NCI-H2107 (cell line): Measurements from ENCODE around the gene SRP68.
"Not testable (repeated sequence)": the region's sequence is repeated elsewhere in the genome, so short reads cannot be mapped to it uniquely, and the experiment has no call there.

Experiments used
- DNase-seq: peaks from one replicate; lab custom pipeline; 2025; lab: John Stamatoyannopoulos, UW

The SRP68 gene

DNA sequence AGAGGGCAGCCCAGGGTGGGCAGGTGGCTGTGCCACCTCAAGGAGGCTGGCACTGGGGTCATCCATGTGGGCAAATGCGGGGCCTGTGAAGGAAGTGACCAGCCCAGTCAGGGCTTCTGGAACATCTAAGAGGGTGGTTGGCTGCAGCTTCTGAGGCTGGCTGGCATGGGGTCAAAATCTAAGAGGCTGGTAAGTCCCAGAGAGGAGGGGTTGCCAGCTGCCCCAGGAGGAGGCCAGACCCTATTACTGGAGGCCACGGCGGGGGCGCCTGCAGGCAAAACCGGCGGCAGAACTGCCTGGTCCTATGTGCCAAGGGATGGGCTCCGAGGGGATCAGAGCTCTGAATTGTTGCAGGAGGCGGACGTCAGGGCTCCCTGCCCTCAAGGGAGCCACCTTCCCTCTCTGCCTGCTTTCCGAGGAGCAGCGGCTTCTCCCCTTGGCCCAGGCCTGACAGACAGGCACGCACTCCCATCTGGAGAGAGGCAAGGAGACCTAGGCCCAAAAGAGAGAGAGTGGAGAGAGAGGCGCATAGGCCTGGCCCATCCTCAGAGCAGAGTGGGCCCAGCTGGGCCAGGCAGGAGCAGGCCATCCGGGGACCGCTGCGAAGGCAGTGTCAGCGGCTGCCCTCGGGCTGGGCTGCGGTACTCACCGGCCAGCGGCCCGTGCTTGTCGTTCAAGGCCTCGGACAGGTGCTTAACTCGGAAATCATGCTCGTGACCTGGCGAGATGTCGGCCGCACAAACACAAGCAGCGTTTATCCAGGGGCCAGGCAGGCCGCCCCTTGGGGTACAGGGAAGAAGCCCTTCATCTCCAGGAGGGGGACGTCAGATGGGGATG is 17.6 kb upstream of the SRP68 start:
- no peak for DNase-seq

DNA sequence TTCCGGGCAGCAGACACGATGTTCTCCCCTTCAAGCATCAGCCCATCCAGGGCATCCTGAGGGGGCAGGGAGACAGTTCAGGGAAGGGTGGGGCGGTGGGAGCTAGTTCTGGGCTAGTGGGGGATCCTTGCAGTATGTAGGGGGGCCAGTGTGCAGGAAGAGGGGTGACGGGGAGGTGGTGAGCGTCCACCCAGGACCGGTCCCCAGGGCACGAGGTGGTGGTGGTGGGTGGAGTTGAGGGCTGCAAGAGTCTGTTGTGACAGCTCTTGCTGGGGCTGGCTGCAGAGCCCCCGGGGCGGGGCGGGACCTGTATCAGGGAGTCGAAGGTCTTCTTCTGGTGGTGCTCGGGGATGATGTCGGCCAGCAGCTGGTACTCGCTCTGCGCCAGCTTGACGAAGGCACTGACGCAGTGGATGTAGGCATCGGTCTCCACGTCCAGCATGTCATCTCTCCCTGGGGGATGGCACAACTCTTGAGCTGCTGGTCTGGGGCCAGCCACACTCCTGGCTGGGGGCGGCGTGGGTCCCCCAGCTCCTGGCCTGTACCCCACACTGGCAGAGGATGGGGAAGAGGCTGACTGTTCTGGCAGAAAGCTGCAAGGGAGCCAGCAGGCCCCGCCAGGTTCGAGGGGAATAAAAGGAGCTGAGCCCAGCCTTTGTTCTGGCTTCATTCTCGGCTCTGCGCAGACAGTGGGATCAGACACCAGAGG is 16.7 kb upstream of the SRP68 start:
- DNase-seq = no peak

DNA sequence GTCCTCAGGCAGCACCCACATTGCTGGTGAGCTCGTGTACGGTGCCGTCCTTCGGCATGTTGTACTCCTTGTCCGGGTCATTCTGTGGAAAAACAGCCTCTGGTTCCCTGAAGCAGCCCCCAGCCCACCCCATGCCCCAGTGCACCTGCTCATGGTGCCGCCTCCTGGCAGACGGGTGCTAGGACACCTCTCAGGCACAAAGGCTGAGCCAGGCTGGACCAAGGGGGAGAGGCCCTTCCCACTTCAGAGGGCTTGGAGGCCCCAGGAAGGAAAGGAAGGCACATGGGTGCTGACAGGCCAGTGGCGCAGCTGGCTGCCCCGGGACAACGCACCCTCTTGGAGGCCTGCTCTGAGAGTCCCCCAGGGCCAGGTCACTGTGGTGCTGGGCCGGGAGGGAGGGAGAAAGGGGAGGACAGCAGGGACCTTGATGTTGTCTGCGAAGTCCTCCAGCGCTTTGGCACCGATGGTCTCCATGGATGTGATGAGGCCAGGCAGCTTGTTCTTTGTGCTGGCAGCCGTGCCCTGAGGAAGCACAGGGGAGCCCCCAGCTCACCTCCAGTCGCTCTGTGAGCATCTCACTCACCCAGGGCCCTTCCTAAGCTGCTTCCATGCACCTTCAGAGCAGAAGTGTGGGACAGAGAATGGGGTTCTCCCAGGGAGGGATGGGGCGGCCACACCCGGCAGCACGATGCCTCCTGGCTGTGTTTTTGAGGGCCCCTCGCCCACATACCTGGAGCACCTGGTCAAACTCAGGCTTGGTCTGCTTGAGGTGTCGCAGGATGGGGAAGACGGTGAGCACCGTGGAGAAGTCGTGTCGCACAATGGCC is 15.9 kb upstream of the SRP68 start:
- no peak for DNase-seq

DNA sequence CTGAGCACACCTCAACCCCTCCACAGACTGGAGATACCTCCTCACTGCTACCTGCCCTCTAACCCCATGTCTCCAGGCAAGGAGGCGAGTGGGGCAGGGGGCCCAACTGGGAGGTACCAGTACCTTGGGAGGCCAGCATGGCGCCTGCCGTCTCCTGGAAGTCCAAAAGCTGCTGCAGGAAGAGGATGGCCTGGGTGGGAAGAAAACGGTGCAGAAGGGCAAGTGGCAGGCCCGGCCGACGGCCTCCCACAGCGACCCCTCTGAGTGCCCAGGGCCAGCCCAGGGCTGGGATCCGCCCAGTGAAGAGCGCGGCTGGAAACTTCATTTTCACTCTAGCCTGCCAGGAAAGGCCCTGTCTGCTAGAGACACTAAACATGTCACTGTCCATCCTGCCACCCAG is 15.2 kb upstream of the SRP68 start:
- DNase-seq = no peak

DNA sequence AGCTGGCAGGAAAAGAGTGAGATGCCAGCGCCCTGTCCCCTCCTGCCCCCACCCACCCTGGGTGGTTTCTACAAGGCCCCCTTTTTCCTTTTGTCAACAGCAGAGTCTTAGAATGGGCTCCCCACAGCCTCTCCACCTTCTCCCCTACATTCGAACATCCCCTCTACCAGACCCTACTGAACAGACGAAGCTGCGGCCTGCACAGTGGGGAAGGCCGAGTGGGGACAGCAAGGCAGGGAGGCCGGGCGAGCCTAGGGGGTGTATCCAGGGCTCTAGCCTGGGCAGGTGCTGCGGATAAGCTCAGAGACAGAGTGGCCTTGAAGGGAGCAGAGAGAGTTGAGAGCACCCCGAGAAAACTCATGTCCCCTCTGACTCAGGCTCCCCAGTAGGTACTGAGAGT is 14.1 kb upstream of the SRP68 start:
- DNase-seq = no peak

DNA sequence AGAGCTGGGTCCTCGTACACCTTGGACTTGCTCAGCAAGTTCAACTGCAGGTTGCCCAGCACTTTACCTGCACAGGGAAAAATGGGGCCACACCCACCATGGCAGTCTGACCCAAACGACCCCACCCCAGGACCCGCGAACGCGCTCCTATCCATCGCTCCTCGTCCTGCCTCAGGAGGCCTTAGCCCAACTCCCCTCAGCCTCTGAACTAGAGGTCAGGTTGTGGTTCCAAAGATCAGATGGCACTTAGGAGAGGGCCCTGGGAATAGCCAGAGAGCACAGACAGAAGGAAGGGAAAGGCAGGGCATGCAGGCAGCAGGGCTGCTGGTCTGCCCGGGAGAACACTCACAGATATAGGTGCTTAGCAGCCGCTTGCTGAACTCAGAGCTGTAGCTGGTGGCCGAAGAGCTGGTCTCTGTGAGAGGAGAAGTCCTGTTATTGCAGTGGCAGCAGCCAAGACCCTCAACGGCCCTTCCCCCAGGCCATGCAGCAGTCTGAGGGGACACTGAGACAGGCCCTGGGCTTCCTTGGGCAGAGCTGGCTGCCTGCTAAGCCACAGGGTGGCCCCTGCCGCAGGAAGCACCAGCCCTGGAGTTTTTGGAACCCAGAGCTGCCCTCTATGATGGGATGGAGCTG is 13.5 kb upstream of the SRP68 start:
- DNase-seq = no peak

DNA sequence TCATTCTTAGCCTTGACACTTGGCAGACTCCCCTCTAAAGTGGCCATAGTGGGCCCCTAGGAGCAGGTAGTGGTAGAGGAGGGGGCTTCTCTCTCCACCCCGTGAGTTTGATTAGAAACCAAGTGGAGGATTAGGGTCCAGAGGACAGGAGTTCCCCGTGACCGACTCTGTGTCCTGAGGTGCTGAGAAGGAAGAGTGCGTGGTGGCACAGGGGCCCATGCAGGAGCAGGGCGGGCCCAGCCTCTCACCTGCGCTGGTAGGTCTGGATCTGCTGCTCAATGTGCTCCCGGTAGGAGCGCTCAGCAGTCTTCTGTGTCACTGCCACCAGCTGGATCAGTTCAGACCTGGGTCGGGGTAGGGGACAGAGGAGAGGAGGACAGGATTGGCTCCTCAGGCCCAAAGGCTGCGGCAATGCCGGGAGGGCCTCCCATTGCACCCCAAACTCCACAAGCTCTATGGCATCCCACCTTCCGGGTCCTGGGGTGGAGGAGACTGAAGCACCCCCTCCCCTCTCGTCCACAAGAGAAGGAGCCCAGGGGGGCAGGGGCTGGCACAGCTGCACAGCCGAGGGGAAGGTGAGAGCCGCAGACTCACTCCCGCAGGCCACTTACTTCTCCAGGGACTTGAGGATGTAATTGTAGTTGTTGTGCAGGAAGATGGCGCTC is 12.9 kb upstream of the SRP68 start:
- no peak for DNase-seq

DNA sequence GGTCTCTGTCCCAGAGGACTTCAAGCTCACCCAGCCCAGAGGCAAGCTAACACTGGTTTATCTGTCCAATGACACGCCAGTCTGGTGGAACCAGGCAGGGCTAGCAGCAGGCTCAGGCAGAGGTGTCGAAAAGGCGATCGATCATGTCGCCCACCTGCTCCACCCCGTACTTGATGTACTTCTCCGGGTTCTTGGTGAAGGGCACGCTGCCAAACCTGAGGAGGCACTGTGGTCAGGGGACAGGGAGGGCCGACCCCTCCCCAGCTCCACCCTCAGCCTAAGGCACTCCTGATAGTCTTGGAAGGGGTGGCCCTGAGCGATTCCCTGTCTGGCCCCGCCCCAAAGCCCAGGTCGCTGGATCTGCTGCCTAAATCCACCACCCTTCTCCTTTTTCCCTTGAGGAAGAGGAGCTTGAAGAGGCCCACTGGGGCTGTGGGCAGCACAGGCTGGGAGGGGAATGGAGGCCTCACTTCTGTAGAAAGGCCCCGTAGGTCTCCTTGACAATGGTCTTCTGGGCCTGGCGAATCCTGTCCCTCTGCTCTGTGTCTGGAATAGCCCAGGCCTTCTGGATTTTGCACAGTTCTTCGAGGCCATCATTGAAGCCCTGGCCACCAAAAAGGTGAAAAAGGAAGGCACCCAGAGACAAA is 11.3 kb upstream of the SRP68 start:
- DNase-seq = no peak

DNA sequence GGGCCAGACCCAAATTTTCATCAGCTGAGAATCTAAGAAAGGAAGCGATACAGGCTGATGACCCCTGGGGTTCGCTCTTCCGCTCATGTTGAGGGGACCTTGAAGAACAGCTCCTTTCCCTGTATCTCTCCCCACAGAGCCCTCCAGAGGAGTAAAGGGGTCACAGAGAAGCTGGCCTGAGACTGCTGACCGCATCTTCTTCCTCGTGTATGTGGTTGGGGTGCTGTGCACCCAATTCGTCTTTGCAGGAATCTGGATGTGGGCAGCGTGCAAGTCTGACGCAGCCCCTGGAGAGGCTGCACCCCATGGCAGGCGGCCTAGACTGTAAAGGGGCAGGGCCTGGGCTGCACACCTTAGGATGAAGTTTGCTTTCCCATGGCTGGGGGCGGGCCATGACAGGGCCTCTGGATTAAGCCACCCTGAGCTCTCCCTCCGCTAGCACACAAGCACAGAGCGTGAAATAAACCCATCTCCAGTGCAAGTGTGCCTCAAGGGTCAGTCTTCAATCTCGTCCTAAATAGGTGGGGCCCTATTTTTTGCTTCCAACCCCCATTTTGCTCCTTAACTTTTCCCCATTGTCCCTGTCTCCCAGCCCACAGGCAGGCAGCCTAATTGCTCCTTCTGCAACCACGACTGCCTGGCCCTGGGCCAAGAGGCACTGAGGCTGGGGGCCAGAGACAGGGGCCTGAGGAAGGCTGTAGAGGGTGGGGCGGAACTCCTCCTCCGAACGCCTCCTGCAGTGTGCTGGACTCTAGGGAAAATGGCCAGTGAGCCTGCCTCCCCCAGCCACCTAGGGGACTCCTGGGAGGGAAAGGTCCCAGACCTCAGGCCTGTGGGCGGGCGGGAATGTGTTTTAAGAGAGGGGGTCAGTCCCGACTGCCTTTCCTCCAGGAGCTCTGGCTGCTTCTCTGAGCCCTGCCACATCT is 10.3 kb upstream of the SRP68 start:
- DNase-seq = no peak

DNA sequence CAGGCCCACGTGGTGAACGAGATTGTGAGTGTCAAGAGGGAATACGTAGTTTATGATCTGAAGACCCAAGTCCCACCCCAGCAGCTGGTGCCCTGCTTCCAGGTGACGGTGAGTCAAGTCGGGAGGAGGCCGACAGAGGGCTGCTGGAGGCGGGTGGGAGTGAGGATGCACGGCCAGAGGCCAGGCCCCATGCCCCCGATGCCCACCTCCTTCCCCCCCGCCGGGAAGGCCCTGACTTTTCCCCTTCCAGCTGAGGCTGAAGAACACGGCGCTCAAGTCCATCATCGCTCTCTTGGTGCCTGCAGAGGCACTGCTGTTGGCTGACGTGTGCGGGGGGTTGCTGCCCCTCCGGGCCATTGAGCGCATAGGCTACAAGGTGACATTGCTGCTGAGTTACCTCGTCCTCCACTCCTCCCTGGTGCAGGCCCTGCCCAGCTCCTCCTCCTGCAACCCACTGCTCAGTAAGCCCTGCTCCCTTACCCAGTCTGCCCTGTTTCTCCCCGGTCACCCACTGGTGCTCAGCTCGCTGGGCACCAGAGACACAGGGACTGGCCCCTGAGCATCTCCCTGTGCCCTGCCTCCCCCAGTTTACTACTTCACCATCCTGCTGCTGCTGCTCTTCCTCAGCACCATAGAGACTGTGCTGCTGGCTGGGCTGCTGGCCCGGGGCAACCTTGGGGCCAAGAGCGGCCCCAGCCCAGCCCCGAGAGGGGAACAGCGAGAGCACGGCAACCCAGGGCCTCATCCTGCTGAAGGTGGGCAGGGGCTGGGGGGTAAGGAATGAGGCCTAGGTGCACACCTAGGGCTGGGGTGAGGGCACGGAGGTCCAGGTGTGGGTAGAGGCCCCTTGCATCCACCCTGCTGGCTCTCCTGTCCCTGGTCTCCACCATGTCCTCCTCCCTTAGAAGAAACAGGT is 9.2 kb upstream of the SRP68 start:
- DNase-seq = no peak

DNA sequence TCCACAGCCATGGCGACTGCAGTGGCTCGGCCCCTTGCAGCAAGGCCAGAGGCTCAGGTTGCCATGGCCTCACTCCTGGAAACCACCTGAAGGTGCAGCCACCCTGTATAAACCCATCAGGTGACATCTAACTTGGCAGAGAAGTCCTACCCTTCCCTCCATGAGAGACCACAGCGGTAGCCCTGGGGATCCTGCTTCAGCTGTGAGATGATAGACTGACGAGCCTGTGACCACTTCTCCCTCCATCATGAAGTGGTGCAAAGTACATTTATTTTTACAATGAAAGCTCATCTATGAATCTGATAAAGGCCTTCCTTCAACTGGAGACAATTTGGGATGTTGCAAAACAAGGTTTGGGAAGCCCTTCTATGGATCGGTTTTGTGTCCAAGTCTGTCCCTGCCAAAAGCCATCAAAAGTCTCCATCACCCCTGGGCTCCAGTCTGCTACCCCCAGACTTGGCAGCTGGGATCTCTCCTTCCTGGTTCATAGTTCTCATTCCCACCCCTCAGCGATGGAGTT is 8.5 kb upstream of the SRP68 start:
- no peak for DNase-seq

DNA sequence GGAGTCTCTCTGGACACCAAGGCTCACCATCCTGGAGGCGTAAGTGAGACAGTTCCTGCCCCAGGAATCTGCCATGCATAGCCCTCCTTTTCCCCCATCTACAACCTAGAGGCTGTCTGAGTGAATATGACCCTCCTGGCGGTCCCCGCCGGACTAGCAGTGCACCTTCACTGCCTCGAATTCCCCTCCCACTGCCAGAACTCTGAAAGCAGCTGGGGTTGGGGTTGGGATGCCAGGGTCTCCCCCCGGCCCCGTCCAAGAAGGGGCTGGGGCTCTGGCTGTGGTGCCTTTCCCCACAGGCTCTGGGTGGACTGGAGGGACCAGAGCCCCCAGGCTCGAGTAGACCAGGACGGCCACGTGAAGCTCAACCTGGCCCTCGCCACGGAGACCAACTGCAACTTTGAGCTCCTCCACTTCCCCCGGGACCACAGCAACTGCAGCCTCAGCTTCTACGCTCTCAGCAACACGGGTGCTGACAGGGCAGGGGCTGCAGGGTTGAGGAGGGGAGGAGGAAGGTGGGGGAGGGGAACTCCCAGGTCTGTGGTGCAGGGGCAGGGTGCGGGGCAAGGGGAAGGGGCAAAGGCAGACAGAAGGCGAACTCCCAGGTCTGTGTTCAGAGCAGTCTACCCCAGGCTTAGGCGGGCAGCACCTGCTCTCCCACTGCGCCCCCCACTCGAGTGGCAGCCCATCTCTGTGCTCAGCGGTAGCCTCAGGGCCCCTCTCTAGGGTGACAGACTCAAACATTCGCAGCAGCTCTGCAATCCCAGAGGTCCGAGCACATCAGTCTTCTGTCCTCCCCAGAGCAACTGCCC is 7.8 kb upstream of the SRP68 start:
- no peak for DNase-seq

DNA sequence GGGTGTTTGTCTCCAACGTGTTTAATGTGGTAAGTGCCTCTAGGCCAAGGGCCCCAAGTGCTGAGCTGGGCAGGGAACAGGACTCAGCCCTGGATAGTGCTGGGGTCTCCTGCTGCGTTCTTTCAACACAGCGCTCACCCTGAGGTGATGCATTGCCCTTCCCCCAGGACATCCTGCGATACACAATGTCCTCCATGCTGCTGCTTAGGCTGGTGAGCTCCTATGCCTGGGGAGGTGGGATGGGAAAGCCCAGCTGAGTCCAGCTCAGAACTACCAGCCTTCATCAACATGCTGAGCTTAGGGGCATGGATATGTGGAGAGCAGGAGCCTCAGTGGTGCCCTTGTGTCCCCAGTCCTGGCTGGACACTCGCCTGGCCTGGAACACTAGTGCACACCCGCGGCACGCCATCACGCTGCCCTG is 7.2 kb upstream of the SRP68 start:
- DNase-seq = no peak

DNA sequence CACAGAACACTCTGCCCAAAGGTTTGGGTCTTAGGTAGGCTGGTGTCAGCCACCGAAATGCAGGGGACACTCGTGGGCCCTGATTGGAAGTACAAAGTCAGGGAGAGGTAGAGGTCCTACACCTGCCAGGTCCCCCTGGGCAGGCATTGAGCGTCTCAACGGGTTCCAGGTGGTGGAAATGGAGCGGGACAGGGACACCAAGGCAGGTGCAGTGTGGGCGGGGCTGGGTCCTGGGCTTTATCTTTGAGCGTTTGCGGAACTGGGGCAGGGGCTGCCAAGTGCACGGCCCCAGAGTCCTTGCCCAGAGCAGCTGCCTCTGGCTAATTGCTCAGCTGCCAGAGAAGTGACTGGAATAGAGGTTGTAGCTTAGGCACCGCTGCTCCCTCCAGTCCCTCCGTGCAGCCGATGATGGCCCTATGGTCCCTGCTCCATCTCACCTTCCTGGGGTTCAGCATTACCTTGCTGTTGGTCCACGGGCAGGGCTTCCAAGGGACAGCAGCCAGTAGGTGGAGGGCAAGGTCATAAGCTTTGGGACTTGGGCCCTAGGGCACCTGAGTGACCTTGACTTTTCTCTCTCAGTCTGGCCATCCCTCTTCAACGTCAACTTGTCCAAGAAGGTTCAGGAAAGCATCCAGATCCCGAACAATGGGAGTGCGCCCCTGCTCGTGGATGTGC is 6.7 kb upstream of the SRP68 start, which contains the start of gene ZACN:
Gene ZACN (plus strand): TSS at position 323 of the 675 bp plus-strand sequence. CDS start 83 bp downstream, at position 406.
- no peak for DNase-seq

DNA sequence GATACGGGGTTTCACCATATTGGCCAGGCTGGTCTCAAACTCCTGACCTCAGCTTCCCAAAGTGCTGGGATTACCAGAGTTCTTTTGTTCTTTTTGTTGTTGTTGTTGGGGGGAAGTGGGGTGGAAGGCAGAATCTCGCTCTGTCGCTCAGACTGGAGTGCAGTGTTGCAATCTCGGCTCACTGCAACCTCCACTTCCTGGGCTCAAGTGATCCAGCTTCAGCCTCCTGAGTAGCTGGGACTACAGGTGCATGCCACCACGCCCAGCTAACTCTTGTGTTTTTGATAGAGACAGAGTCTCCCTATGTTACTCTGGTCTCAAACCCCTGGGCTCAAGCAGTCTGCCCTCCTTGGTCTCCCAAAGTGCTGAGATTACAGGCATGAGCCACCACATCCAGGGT is 6.1 kb upstream of the SRP68 start:
- DNase-seq = not testable (repeated sequence)

DNA sequence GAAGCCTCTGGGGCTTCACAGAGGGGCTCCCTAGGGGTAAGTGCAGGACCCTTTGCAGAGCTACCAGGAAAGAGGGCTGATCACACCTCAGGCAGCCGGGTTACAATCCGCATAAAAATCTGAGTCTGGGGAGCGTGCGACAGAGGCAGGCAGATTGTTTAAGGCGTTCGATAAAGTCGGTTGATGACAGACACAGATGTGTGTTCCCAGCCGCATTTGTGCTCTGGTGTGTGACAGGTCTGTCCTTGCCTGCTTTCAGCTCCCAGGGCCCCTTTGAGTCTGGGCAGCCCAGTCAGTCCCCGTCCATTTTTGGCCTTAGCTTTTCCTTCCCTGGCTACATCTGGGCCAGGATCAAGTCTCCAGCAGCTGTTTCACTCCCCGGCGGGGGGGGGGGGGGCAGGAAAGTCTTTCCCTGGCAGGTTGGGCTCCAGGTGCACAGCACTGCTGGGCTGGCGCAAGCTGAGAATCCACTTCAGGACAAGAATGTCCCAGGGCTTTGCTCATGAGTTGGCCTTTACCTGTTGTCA is 5.3 kb upstream of the SRP68 start:
- DNase-seq = no peak
